ENCODE data around the gene SLC3A2. TPM values are rescaled to one million over a fixed set of nuclear protein-coding genes. Genes with fewer than 3 reads are reported as not detected.

SLC3A2 gene
- total and polyA plus RNA-seq, 2 of the 13 experiments (the other 11 are each of a cell fraction or from before 2014, with no cell fraction given) = 213 to 226 TPM

GRCh38 chr11:62897311-62897710 lies 16.6 kb downstream of the SLC3A2 start (continued):
- TF ChIP-seq ZSCAN5A (CRISPR knock-in tag; IDR thresholded peaks at IDR 0.05; ENCODE audit: borderline replicate concordance) = no peak
- TF ChIP-seq ZNF33A (CRISPR knock-in tag; IDR thresholded peaks at IDR 0.05; ENCODE audit: borderline replicate concordance) = no peak
- TF ChIP-seq ZSCAN30 (CRISPR knock-in tag; IDR thresholded peaks at IDR 0.05) = no peak
- TF ChIP-seq KDM5A (IDR thresholded peaks at IDR 0.05; ENCODE audit: borderline replicate concordance, low read length) = no peak
- no peak for TF ChIP-seq ZFP62 (CRISPR knock-in tag; IDR thresholded peaks at IDR 0.05)
- TF ChIP-seq ZNF431 (CRISPR knock-in tag; IDR thresholded peaks at IDR 0.05; ENCODE audit: borderline replicate concordance, low read depth) = no peak
- no peak for TF ChIP-seq ZNF224 (CRISPR knock-in tag; IDR thresholded peaks at IDR 0.05)
- no peak for TF ChIP-seq ZNF773 (CRISPR knock-in tag; IDR thresholded peaks at IDR 0.05; ENCODE audit: borderline replicate concordance)
- TF ChIP-seq TP53 (CRISPR knock-in tag; conservative IDR thresholded peaks at IDR 0.05) = no peak
- TF ChIP-seq KDM1A (CRISPR knock-in tag; IDR thresholded peaks at IDR 0.05) = no peak
- no peak for TF ChIP-seq ZNF513 (CRISPR knock-in tag; conservative IDR thresholded peaks at IDR 0.05)
- no peak for TF ChIP-seq ZBTB43 (CRISPR knock-in tag; conservative IDR thresholded peaks at IDR 0.05)
- TF ChIP-seq E2F1 (CRISPR knock-in tag; IDR thresholded peaks at IDR 0.05) = no peak
